ENCODE results near the gene MPO. TPM values are rescaled to one million over a fixed set of nuclear protein-coding genes. Genes with fewer than 3 reads are reported as not detected.
A peak's percentile ranks its signal among the peaks of the same experiment; 100 is the strongest.

MPO gene
- total and polyA plus RNA-seq, 2 donors (not counting 1 experiment from before 2014, with no cell fraction given): 0.01 TPM; not detected in 1

DNA sequence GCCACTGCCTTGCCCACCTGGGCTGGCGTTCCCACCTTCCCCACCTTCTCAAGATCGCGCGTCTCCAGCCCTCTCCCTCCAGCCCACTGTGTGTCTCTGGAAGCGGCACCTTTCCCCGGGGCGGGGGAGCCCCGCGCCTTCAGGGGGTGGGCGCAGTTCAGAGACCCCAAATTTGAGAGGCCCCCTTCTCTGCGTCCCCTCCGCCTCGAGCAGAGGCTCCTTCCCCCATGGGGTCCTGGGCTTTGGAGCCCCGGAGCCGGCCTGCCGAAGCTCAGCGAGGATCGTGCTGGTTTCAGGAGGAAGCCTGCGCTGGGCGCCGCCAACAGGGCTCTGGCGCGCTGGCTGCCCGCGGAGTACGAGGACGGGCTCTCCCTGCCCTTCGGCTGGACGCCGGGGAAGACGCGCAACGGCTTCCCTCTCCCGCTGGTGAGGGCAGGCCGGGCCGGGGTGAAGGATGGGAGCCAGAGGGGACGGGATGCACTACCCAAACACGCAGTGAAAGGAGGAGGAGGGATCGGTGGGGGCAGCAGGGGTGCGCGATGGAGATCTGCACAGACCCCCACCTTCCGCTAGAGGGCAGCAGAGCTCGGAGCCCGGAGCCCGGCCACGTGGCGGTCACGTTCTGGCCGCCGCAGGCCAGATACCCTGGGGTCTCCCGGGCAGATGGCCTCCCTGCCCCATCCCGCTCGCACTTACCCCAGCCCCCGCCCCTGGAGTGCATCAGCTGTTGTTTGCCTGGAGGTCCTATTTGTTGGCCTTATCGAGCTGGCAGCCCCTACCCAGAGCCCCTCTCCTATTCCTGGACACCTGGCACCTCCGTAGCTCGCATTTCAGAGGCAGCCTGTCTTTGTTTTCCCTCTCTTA, 31.2 kb downstream of the MPO start:
- TF ChIP-seq EZH2 (IDR thresholded peaks at IDR 0.05; ENCODE audit: low read length, missing control alignments): no peak
- TF ChIP-seq, protein P1, sequence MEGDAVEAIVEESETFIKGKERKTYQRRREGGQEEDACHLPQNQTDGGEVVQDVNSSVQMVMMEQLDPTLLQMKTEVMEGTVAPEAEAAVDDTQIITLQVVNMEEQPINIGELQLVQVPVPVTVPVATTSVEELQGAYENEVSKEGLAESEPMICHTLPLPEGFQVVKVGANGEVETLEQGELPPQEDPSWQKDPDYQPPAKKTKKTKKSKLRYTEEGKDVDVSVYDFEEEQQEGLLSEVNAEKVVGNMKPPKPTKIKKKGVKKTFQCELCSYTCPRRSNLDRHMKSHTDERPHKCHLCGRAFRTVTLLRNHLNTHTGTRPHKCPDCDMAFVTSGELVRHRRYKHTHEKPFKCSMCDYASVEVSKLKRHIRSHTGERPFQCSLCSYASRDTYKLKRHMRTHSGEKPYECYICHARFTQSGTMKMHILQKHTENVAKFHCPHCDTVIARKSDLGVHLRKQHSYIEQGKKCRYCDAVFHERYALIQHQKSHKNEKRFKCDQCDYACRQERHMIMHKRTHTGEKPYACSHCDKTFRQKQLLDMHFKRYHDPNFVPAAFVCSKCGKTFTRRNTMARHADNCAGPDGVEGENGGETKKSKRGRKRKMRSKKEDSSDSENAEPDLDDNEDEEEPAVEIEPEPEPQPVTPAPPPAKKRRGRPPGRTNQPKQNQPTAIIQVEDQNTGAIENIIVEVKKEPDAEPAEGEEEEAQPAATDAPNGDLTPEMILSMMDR (conservative IDR thresholded peaks at IDR 0.05 in 1 of 2, IDR thresholded peaks at IDR 0.05 in 1 of 2; ENCODE audit: low read depth in 1 of 2, low read length in 2 of 2): peak; percentile 77 to 85
- no peaks in the 10 kb centered on the region for H3K36me3 ChIP-seq (ENCODE audit: control insufficient read depth, insufficient read depth, low read length)
- H3K9ac ChIP-seq (ENCODE audit: insufficient read depth, low read length): no peak overlapping the region
- H2AFZ ChIP-seq (ENCODE audit: low read length): peak overlapping the region; percentile 1
- no peaks in the 10 kb centered on the region for H3K9me3 ChIP-seq (ENCODE audit: control insufficient read depth, insufficient read depth, low read depth, low read length)
- no peaks in the 10 kb centered on the region for H3K79me2 ChIP-seq (ENCODE audit: control insufficient read depth, insufficient read depth, low read length)
- peak; percentile 24 to 51 for DNase-seq (ENCODE audit: low read depth in 2 of 2)
- no peak overlapping the region for H3K27ac ChIP-seq (ENCODE audit: insufficient read depth, low read length)
- no peaks in the 10 kb centered on the region for H4K20me1 ChIP-seq (ENCODE audit: control insufficient read depth, extremely low read depth, insufficient read depth, low read length)
- peak overlapping the region; percentile 38 for H3K4me2 ChIP-seq (ENCODE audit: extremely low read depth, insufficient read depth, low read length)
- H3K4me3 ChIP-seq (replicated peaks in 1 of 4; ENCODE audit: control extremely low read depth in 1 of 4, insufficient read depth in 1 of 4, low read depth in 3 of 4, low read length in 4 of 4): peak overlapping the region; percentile 1 to 53 (median 20)
- H3K27me3 ChIP-seq (ENCODE audit: control insufficient read depth, insufficient read depth, low read length): peaks cover 17% of the 10 kb centered on the region
- H3K4me1 ChIP-seq (ENCODE audit: control insufficient read depth, extremely low read depth, insufficient read depth, low read length): no peaks in the 10 kb centered on the region

DNA sequence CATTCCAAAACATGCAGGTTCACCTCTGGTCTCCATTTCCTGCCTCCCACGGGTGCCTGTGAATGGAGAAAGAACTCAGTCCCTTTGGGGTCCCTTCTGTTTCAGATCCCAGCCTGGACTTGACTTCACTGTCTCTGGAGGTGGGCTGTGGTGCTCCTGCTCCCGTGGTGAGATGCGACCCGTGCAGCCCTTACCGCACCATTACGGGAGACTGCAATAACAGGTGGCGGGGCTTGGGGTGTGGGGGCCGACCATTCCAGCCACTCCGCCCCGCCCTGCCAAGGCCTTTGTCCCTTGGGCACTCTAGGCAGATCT, 31.8 kb downstream of the MPO start:
- Histone ChIP-seq H3K27me3 (ENCODE audit: control insufficient read depth, insufficient read depth, low read length) (peaks cover 19% of the 10 kb centered on the region), H3K9ac (ENCODE audit: insufficient read depth, low read length) (no peak overlapping the region), H3K79me2 (ENCODE audit: control insufficient read depth, insufficient read depth, low read length) (no peaks in the 10 kb centered on the region), H3K4me1 (ENCODE audit: control insufficient read depth, extremely low read depth, insufficient read depth, low read length) (no peaks in the 10 kb centered on the region), H3K27ac (ENCODE audit: insufficient read depth, low read length) (no peak overlapping the region), H3K9me3 (ENCODE audit: control insufficient read depth, insufficient read depth, low read depth, low read length) (no peaks in the 10 kb centered on the region), H3K36me3 (ENCODE audit: control insufficient read depth, insufficient read depth, low read length) (no peaks in the 10 kb centered on the region), H3K4me2 (ENCODE audit: extremely low read depth, insufficient read depth, low read length) (peak overlapping the region; percentile 38), H4K20me1 (ENCODE audit: control insufficient read depth, extremely low read depth, insufficient read depth, low read length) (no peaks in the 10 kb centered on the region), H3K4me3 (replicated peaks in 1 of 4; ENCODE audit: control extremely low read depth in 1 of 4, insufficient read depth in 1 of 4, low read depth in 3 of 4, low read length in 4 of 4) (peak overlapping the region in 1 of 4 experiments; percentile 53), H2AFZ (ENCODE audit: low read length) (no peak overlapping the region)
- no peak for DNase-seq (ENCODE audit: low read depth in 2 of 2)
- no peak for TF ChIP-seq EZH2 (IDR thresholded peaks at IDR 0.05; ENCODE audit: low read length, missing control alignments)
- TF ChIP-seq, protein P1 (conservative IDR thresholded peaks at IDR 0.05 in 1 of 2, IDR thresholded peaks at IDR 0.05 in 1 of 2; ENCODE audit: low read depth in 1 of 2, low read length in 2 of 2): no peak

DNA sequence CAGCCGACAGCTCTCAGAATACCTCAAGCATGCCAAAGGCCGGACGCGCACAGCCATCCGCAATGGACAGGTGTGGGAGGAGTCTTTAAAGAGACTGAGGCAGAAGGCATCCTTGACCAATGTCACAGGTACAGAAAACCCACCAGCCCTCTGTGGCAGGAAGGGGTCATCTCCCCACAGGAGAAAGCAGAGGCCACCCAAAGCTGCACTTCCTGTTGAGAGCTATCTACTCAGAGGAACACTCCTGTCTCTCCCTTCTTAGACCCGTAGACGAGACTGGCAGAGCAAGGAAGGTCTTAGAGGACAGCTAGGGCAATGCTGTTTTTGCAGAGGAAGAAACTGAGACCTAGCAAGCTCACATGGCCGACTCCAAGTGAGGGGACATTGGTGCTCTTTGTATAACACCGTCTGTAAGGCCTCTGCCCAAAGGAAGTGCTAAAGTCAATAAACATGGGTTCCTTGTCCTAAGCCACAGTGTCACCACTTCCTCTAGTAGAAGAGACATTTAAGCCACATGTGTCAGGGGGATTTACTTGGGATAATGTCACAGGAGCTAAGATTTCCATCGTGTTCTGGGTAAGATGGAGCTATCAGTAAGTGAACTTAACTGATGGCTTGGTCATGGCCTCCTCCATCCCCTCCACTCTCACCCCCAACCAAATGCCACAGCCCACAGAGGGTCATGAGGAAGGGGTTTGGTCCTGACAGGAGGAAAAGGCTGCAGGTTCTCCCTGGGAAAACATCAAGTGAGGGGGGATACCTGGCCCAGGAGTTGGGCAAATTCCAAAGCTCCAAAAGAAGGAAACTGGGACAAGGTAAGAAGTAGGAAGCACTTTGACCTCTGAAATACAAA, 33.0 kb downstream of the MPO start:
- Histone ChIP-seq H3K4me2 (ENCODE audit: extremely low read depth, insufficient read depth, low read length) (no peak overlapping the region), H3K9ac (ENCODE audit: insufficient read depth, low read length) (no peak overlapping the region), H2AFZ (ENCODE audit: low read length) (no peak overlapping the region), H3K9me3 (ENCODE audit: control insufficient read depth, insufficient read depth, low read depth, low read length) (no peaks in the 10 kb centered on the region), H3K79me2 (ENCODE audit: control insufficient read depth, insufficient read depth, low read length) (no peaks in the 10 kb centered on the region), H3K27ac (ENCODE audit: insufficient read depth, low read length) (no peak overlapping the region), H3K4me1 (ENCODE audit: control insufficient read depth, extremely low read depth, insufficient read depth, low read length) (no peaks in the 10 kb centered on the region), H3K27me3 (ENCODE audit: control insufficient read depth, insufficient read depth, low read length) (peaks cover 23% of the 10 kb centered on the region), H3K36me3 (ENCODE audit: control insufficient read depth, insufficient read depth, low read length) (no peaks in the 10 kb centered on the region), H3K4me3 (replicated peaks in 1 of 4; ENCODE audit: control extremely low read depth in 1 of 4, insufficient read depth in 1 of 4, low read depth in 3 of 4, low read length in 4 of 4) (no peak overlapping the region), H4K20me1 (ENCODE audit: control insufficient read depth, extremely low read depth, insufficient read depth, low read length) (no peaks in the 10 kb centered on the region)
- DNase-seq (ENCODE audit: low read depth in 2 of 2): no peak
- TF ChIP-seq, protein P1 (conservative IDR thresholded peaks at IDR 0.05 in 1 of 2, IDR thresholded peaks at IDR 0.05 in 1 of 2; ENCODE audit: low read depth in 1 of 2, low read length in 2 of 2): no peak
- TF ChIP-seq EZH2 (IDR thresholded peaks at IDR 0.05; ENCODE audit: low read length, missing control alignments): peak; percentile 46
